ENCODE measurements around the gene DMD.

DNA sequence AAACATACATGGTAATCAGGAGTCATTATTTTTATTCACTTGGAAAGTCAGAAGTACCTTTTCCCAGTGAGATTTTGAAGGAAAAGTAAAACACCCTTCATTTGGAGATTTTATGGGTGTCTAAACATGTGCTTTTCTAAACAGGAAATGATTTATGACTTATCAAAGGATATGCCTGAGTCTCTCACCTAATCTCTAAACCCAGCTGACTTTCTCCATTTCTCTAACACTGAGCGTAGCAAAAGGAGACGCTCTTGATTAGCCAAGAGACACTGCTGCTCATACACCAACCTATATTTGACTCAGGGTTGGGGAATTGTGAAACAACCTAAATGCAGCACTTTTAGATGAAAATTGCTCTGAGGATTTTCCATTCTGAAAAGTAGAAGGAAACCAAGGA is 1671.0 kb downstream of the DMD start:
- TF ChIP-seq POLR2A (IDR thresholded peaks at IDR 0.05; ENCODE audit: low read length) (no peak), PHF8 (IDR thresholded peaks at IDR 0.05; ENCODE audit: borderline replicate concordance, low read depth) (no peak), MYC (IDR thresholded peaks at IDR 0.05; ENCODE audit: borderline replicate concordance, low read length) (no peak)
- TF ChIP-seq, protein P1, sequence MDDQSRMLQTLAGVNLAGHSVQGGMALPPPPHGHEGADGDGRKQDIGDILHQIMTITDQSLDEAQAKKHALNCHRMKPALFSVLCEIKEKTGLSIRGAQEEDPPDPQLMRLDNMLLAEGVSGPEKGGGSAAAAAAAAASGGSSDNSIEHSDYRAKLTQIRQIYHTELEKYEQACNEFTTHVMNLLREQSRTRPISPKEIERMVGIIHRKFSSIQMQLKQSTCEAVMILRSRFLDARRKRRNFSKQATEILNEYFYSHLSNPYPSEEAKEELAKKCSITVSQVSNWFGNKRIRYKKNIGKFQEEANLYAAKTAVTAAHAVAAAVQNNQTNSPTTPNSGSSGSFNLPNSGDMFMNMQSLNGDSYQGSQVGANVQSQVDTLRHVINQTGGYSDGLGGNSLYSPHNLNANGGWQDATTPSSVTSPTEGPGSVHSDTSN (IDR thresholded peaks at IDR 0.05) = no peak
- TF ChIP-seq, protein P2, sequence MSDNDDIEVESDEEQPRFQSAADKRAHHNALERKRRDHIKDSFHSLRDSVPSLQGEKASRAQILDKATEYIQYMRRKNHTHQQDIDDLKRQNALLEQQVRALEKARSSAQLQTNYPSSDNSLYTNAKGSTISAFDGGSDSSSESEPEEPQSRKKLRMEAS (IDR thresholded peaks at IDR 0.05) = no peak

Measured in A549 (cell line).